Stomach (tissue), 4 donors: ENCODE results near the gene TAF1B.

Experiments used
- CTCF ChIP-seq, 7 experiments: fragments of 450-650 bp in 4 of 7; fragments of 200-600 bp in 3 of 7; sonication (generic) in 3 of 7; IDR thresholded peaks; one replicate each; pipeline ENCODE4 v1.5.1; 2016 to 2019; ENCODE audit warnings: antibody characterized with exemption in 7 of 7, control low read depth in 2 of 7, mild to moderate bottlenecking in 1 of 7
- POLR2AphosphoS5 ChIP-seq, 3 donors: sonication (generic); formaldehyde crosslinking; IDR thresholded peaks; one replicate each; pipeline ENCODE4 v1.6.1; 2016; ENCODE audit warnings: antibody characterized with exemption in 3 of 3

GRCh38 chr2:9805435-9806297, 37.6 kb upstream of the TAF1B start:
- TF ChIP-seq CTCF (IDR thresholded peaks at IDR 0.05) (no peak), POLR2AphosphoS5 (IDR thresholded peaks at IDR 0.05) (no peak)
